GM19468 (cell line): Measurements from ENCODE around the gene CALML4.

Experiments
- ATAC-seq: cut with Tn5 transposase; IDR thresholded peaks from one replicate; pipeline ENCODE4 v1.9.1; 2021; ENCODE audit warnings: mild to moderate bottlenecking, moderate library complexity, moderate number of reproducible peaks; ENCODE audit not compliant: unreplicated experiment; ENCODE audit errors: extremely low read depth

CALML4 gene

DNA sequence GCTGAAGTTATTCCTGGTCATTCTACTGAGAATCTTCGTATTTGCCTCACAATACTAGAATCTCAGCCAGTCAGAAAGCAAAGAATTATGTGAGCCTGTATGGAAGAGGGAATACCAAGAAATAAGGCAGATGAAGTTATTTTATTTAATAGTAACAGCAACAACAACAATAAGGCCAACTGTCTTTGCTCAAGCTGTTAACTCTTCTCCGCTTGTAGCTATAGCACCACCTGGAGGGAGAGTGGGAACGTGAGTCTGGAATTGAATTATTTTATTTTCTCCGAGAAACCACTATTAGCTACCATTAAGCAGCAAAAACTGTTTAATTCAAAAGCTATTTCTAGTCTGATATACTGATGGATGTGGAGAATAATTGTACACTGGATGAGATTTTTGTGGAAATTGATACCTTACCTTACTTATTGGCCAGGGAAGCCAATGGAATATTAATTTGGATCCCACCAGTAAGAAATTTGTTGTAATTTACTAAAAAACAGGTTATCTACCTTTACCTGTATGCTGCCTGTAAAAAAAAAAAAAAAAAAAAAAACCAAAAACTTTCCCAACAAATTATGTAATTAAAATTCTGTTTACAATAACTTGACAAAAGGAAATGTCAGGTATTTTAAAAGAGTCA, 50.1 kb downstream of the CALML4 start:
- no peak for ATAC-seq

DNA sequence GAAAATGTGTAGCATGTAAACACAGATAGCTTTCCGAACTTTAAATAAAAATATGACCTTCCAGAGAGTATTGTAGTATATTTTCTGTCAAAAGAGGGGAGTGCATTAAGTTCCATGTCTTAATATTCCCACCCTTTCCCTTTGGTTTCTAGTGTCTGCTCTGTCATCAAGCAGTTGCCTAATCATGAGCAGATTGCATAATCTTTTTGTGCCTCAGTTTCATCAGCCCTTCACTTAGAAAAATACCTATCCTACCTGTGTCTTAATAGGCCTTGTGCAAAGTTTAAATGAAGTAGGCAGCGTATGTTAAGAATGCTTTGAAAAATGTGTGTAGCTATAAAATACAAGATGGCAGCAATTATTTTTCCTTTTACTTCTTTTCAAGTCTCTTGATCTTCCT, 52.8 kb downstream of the CALML4 start:
- no peak for ATAC-seq

DNA sequence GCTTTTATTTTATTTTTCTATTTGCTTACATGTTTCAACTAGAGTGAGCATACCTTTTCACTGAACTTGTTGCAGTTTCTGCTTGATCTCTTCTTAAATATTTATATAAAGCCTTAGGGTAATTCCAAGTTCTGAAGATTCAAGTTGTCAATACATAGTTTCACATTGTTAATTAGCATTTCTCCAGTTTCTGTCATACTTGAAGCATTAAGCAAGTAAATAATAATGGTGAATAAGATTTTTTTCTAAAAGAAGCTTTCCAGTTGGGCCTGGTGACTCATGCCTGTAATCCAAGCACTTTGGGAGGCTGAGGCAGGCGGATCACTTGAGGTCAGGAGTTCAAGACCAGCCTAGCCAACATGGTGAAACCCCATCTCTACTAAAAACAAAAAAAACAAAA, 53.9 kb downstream of the CALML4 start:
- ATAC-seq: no peak

DNA sequence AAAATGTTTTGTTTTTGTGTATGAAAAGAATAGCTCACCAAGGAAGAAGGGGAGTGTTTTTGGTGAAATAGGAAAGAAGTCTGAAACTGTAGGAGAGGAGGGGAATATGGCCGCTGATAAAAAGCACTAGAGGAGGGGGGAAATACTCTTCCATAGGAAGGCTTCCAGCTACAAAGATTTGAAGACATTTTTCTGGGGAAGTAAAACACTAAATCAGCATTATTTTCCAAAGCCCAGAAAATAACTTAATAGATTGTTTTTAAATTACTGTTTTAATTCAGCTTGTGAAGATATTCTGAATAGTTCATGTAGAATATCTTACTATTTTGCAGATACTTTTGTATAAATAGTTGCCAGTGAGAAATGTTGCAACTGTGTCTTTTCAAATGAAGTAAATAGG, 54.9 kb downstream of the CALML4 start:
- no peak for ATAC-seq

DNA sequence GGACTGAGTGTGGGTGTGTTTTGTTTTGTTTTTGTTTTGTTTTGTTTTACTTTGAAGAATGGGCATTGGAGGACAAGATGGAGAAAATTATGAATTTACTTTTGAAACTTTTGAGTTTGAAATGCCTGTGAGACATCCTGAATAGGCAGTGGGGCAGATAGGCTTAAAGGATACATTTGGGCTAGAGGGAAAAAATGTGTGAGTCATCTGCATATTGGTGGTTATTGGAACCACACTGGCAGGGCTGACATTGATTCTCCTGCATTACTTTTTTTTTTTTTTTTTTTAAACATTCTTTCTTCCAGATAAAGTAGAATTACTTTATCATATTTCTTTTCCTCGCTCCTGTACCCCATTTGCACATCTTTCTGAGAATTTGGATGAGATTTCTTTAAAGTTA, 56.1 kb downstream of the CALML4 start:
- no peak for ATAC-seq

DNA sequence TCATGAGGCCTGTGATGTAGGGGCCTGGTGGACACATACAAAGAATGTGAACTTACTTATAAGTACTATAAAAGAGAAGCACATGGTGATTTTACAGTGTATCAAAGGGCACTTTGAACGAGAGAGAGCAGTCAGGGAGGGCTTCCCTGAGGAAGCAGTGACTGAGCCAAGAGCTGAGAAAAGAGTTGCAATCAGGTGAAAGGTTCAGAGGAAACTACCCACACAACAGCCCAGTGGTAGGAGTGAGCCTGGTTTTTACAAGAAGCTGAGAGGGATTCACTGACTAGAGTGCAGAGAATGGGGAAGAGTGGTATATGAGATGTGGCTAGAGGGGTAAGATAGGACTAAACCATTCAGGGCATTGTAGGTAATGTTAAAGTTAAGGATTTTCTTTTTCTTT, 57.1 kb downstream of the CALML4 start:
- no peak for ATAC-seq

DNA sequence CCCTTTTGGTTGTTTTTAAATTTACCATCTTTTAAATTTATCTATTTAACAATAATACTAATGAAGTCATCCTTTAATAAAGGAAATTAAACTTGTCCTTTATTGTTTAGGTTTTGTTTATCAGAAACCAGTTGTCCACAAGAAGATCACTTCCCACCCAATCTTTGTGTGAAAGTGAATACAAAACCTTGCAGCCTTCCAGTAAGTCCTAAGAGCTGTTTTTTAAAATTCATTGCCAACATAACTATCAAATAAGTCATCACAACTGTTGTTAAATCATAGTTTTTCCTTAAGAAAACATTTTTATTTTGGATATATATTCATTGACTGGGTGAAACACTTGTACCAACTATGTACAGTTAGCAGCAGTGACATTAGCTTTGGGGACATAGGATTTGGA, 59.4 kb downstream of the CALML4 start:
- no peak for ATAC-seq

DNA sequence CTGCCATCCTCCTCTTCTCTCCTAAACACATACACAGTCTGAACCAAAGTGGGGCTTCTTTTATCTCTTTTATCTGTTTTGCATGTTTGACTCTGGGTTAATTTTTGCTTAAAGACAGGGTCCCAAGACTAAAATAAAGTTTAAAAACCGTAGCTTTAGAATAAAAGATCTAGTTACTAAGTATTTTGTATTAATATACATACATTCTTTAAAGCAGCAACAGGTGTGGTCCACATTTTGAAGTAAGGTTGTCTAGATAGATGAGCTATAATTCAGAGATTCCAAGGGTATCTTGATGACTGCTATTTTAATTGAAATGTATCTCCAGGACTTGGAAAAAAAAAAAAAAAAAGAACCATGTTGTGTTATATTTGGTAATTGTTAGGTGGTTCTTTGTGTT, 61.3 kb downstream of the CALML4 start:
- ATAC-seq: no peak

DNA sequence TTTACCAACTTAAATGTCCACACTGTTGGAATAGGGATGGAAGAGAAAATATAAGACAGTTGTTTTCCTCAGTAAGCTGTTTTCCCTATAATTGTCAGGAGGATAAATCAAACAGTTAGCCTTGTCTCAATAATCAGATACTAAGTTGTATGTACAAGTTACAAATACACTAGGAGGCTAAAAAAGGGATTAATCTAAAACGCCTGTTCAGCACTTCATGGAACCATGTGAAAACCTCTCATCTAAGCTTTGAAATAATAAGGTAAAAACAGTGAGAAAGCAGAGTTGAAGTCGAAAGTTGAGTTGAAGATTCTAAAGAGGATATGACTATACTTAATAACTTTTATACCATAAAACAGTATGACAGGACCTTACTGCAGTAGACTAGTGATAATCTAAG, 62.0 kb downstream of the CALML4 start:
- no peak for ATAC-seq
